ENCODE measurements around the gene CTXN2. TPM values are rescaled to one million over a fixed set of nuclear protein-coding genes. Genes with fewer than 3 reads are reported as not detected.

The CTXN2 gene
- total and polyA plus RNA-seq, 2 experiments from 2014 or later = 0.10 TPM; not detected in 1

GRCh38 chr15:48242535-48242934 lies 51.1 kb downstream of the CTXN2 start (continued):
- TF ChIP-seq, protein P1, sequence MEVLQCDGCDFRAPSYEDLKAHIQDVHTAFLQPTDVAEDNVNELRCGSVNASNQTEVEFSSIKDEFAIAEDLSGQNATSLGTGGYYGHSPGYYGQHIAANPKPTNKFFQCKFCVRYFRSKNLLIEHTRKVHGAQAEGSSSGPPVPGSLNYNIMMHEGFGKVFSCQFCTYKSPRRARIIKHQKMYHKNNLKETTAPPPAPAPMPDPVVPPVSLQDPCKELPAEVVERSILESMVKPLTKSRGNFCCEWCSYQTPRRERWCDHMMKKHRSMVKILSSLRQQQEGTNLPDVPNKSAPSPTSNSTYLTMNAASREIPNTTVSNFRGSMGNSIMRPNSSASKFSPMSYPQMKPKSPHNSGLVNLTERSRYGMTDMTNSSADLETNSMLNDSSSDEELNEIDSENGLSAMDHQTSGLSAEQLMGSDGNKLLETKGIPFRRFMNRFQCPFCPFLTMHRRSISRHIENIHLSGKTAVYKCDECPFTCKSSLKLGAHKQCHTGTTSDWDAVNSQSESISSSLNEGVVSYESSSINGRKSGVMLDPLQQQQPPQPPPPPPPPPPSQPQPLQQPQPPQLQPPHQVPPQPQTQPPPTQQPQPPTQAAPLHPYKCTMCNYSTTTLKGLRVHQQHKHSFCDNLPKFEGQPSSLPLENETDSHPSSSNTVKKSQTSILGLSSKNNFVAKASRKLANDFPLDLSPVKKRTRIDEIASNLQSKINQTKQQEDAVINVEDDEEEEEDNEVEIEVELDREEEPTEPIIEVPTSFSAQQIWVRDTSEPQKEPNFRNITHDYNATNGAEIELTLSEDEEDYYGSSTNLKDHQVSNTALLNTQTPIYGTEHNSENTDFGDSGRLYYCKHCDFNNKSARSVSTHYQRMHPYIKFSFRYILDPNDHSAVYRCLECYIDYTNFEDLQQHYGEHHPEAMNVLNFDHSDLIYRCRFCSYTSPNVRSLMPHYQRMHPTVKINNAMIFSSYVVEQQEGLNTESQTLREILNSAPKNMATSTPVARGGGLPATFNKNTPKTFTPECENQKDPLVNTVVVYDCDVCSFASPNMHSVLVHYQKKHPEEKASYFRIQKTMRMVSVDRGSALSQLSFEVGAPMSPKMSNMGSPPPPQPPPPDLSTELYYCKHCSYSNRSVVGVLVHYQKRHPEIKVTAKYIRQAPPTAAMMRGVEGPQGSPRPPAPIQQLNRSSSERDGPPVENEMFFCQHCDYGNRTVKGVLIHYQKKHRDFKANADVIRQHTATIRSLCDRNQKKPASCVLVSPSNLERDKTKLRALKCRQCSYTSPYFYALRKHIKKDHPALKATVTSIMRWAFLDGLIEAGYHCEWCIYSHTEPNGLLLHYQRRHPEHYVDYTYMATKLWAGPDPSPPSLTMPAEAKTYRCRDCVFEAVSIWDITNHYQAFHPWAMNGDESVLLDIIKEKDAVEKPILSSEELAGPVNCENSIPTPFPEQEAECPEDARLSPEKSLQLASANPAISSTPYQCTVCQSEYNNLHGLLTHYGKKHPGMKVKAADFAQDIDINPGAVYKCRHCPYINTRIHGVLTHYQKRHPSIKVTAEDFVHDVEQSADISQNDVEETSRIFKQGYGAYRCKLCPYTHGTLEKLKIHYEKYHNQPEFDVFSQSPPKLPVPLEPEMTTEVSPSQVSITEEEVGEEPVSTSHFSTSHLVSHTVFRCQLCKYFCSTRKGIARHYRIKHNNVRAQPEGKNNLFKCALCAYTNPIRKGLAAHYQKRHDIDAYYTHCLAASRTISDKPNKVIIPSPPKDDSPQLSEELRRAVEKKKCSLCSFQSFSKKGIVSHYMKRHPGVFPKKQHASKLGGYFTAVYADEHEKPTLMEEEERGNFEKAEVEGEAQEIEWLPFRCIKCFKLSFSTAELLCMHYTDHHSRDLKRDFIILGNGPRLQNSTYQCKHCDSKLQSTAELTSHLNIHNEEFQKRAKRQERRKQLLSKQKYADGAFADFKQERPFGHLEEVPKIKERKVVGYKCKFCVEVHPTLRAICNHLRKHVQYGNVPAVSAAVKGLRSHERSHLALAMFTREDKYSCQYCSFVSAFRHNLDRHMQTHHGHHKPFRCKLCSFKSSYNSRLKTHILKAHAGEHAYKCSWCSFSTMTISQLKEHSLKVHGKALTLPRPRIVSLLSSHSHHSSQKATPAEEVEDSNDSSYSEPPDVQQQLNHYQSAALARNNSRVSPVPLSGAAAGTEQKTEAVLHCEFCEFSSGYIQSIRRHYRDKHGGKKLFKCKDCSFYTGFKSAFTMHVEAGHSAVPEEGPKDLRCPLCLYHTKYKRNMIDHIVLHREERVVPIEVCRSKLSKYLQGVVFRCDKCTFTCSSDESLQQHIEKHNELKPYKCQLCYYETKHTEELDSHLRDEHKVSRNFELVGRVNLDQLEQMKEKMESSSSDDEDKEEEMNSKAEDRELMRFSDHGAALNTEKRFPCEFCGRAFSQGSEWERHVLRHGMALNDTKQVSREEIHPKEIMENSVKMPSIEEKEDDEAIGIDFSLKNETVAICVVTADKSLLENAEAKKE (CRISPR knock-in tag; IDR thresholded peaks at IDR 0.05) = no peak
- no peak for TF ChIP-seq STAT1 (IDR thresholded peaks at IDR 0.05; ENCODE audit: unreplicated experiment)
- no peak for TF ChIP-seq EZH2phosphoT487 (IDR thresholded peaks at IDR 0.05; ENCODE audit: unreplicated experiment)
- TF ChIP-seq, protein P2, sequence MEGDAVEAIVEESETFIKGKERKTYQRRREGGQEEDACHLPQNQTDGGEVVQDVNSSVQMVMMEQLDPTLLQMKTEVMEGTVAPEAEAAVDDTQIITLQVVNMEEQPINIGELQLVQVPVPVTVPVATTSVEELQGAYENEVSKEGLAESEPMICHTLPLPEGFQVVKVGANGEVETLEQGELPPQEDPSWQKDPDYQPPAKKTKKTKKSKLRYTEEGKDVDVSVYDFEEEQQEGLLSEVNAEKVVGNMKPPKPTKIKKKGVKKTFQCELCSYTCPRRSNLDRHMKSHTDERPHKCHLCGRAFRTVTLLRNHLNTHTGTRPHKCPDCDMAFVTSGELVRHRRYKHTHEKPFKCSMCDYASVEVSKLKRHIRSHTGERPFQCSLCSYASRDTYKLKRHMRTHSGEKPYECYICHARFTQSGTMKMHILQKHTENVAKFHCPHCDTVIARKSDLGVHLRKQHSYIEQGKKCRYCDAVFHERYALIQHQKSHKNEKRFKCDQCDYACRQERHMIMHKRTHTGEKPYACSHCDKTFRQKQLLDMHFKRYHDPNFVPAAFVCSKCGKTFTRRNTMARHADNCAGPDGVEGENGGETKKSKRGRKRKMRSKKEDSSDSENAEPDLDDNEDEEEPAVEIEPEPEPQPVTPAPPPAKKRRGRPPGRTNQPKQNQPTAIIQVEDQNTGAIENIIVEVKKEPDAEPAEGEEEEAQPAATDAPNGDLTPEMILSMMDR (conservative IDR thresholded peaks at IDR 0.05; ENCODE audit: low read depth in 2 of 2) = no peak
- no peak for TF ChIP-seq CREB1 (CRISPR knock-in tag; IDR thresholded peaks at IDR 0.05; ENCODE audit: low read depth)
- no peak for TF ChIP-seq JUNB (IDR thresholded peaks at IDR 0.05; ENCODE audit: unreplicated experiment)
- TF ChIP-seq, protein P3, sequence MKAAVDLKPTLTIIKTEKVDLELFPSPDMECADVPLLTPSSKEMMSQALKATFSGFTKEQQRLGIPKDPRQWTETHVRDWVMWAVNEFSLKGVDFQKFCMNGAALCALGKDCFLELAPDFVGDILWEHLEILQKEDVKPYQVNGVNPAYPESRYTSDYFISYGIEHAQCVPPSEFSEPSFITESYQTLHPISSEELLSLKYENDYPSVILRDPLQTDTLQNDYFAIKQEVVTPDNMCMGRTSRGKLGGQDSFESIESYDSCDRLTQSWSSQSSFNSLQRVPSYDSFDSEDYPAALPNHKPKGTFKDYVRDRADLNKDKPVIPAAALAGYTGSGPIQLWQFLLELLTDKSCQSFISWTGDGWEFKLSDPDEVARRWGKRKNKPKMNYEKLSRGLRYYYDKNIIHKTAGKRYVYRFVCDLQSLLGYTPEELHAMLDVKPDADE (IDR thresholded peaks at IDR 0.05) = no peak
- no peak for TF ChIP-seq NANOG (IDR thresholded peaks at IDR 0.05; ENCODE audit: borderline replicate concordance)

All from GM23338 (cell line).